HFF-Myc (cell line): ENCODE results near the gene CEP295NL.

Source experiments
- DNase-seq: peaks from one replicate; pipeline ENCODE4 v3.0.0-alpha.2; 2011; ENCODE audit warnings: low read depth; ENCODE audit errors: extremely low read depth
- H3K4me3 ChIP-seq: replicated peaks from 2 replicates; pipeline ENCODE4 v1.5.1; 2011; ENCODE audit warnings: low read depth, mild to moderate bottlenecking, control low read depth, low read length
- TF ChIP-seq, protein P1 (sequence below): IDR thresholded peaks from 2 replicates; pipeline ENCODE4 v1.5.1; 2012; ENCODE audit warnings: mild to moderate bottlenecking, low read depth, low read length, control low read depth; ENCODE audit errors: missing control alignments

The CEP295NL gene

DNA sequence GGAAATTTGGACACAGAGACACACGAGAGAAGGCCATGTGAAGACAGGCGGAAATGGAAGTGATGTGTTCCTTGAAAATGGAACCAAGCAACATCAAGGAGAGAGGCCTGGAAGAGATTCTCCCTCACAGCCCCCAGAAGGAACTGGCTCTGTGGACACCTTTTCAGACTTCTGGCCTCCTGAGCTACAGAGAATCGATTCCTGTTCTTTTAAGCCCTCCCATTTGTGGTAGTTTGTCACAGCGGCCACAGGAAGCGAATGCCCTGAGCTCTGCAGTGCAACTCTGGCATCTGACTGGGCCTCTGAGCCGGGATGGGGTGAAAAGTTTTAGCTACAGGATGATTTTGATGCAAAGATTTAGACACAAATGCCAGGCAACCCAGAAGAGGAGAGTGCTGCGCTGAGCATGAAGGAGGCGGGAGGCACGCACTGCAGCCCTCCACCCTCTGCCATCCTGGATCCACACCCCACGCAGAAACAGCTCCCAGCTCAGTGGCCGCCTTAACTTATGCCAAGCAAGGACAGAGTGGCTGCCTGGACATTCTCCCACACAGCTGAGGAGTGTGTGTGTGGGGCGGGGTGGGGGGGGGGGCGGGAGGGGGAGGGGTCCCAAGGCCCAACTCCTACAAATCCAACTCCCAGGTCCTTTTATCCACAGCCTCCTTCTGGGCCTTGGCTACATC, 20.0 kb upstream of the CEP295NL start:
- H3K4me3 ChIP-seq = peak overlapping the region; percentile 85
- TF ChIP-seq, protein P1, sequence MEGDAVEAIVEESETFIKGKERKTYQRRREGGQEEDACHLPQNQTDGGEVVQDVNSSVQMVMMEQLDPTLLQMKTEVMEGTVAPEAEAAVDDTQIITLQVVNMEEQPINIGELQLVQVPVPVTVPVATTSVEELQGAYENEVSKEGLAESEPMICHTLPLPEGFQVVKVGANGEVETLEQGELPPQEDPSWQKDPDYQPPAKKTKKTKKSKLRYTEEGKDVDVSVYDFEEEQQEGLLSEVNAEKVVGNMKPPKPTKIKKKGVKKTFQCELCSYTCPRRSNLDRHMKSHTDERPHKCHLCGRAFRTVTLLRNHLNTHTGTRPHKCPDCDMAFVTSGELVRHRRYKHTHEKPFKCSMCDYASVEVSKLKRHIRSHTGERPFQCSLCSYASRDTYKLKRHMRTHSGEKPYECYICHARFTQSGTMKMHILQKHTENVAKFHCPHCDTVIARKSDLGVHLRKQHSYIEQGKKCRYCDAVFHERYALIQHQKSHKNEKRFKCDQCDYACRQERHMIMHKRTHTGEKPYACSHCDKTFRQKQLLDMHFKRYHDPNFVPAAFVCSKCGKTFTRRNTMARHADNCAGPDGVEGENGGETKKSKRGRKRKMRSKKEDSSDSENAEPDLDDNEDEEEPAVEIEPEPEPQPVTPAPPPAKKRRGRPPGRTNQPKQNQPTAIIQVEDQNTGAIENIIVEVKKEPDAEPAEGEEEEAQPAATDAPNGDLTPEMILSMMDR = no peak
- DNase-seq = no peak

- peak overlapping the region; percentile 9 for H3K4me3 ChIP-seq
- TF ChIP-seq, protein P1 = no peak
- DNase-seq = no peak
Measured at GRCh38 chr17:78921437-78921971, 18.5 kb upstream of the CEP295NL start.

DNA sequence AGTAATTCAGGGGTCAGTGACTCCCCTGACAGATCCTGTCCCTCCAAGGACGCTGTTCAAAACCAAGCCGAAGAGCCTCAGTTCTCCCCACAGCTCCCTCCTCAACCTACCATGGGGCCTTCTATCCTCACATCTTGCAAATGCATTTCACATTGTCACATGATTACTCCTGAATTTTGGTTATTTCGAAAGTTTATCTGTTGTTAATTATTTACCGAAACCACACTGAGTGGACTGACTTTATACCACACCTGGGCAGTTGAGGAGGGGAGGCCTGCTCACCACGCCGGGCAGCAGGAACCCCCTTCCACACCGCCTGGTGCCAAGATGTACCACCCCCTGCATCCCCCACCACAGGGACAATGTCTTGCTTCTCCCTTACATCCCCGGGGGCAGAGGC, 17.5 kb upstream of the CEP295NL start:
- H3K4me3 ChIP-seq = no peak overlapping the region
- TF ChIP-seq, protein P1 = no peak
- no peak for DNase-seq

DNA sequence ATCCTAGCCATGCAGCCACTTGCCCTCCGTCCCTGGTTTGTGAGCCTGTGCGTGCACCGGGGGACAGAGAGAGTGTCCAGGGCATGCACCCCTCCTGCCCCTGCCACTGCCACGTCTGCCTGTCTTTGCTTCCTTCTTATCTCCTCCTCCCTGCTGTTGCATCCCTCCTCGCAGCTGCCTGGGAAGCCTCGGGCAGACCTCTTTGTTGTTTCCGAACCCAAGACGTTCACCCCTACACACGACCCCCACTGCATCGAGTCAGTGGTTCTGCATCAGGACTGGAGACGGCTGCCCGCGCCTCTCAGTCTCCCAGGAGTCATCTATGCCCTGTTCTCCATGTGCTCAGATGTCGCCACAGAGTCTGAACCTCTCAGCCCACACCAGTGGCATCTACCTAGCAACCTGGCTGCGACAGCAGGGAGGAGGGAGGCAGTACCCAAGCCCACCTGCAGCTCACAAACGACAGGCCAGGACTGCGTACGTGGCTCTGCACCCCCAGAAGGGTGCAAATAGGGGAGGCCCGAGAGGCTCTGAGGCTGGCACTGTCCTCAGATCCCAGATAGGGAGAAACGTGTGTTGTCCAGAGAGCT, 17.0 kb upstream of the CEP295NL start:
- DNase-seq = no peak
- H3K4me3 ChIP-seq = no peak overlapping the region
- TF ChIP-seq, protein P1 = no peak

- DNase-seq = no peak
- TF ChIP-seq, protein P1 = no peak
Measured at GRCh38 chr17:78918979-78919378, 16.0 kb upstream of the CEP295NL start.

DNA sequence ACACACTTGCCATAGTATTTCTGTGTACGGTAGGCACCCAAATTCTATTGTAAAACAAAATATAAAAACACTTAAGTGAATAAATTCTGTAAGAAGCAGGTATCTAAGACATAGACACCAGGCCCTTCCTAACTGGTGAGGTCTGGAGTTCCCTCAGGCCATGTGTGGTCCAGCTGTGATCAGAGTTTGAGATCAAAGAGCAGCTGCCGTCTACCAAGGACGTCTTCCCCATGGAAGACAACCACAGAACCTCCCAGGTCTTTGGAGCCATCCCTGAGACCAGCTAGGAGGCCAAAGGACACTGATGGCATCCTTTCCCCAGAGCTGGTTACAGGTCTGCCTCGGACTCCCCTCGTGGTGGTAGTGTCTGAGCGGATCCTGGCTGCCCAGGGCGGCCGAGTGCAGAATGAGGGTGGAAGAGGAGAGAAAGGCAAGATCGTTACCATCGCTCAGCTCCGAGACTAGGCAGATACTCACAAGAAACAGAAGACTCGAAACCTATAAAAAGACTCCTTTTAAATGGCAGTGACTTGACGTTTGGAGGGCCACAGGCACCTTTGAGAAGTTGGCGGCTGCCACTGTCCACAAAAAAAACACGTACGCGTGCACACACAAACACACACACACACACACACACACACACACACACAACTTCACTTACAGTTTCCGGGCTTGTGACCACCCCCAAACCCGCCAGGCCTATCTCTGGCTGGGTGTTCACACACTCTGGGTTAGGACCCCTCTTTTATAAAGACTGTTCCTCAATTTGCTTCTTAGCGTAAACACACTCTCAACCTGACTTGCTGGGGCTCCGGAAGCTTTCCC, 14.7 kb upstream of the CEP295NL start:
- TF ChIP-seq, protein P1 = no peak
- no peak overlapping the region for H3K4me3 ChIP-seq
- DNase-seq = no peak

More at GRCh38 chr17:78918979-78919378, 16.0 kb upstream of the CEP295NL start:
- no peak overlapping the region for H3K4me3 ChIP-seq
